GM18505 (cell line): ENCODE measurements around the gene KCNAB1.
"Not testable (repeated sequence)": the region's sequence is repeated elsewhere in the genome, so short reads cannot be mapped to it uniquely, and the experiment has no call there.

Source experiments
- ATAC-seq: cut with Tn5 transposase; IDR thresholded peaks from one replicate; pipeline ENCODE4 v1.9.1; 2021; ENCODE audit not compliant: unreplicated experiment
- POLR2A ChIP-seq: IDR thresholded peaks from 4 replicates; pipeline ENCODE4 v1.6.1; 2011; ENCODE audit warnings: borderline replicate concordance; ENCODE audit not compliant: insufficient read depth, insufficient read length; ENCODE audit errors: extremely low read depth

KCNAB1 gene

GRCh38 chr3:156209631-156210335, 89.4 kb downstream of the KCNAB1 start:
- ATAC-seq, result no peak
- TF ChIP-seq POLR2A, result no peak

GRCh38 chr3:156211583-156211982, 91.2 kb downstream of the KCNAB1 start:
- no peak for TF ChIP-seq POLR2A

GRCh38 chr3:156214676-156215075, 94.3 kb downstream of the KCNAB1 start:
- ATAC-seq, result no peak
- TF ChIP-seq POLR2A, result no peak

More at GRCh38 chr3:156211583-156211982, 91.2 kb downstream of the KCNAB1 start:
- ATAC-seq, result no peak

- TF ChIP-seq POLR2A, result no peak
- no peak for ATAC-seq
Observed at GRCh38 chr3:156215751-156216150, 95.4 kb downstream of the KCNAB1 start.

- no peak for ATAC-seq
- TF ChIP-seq POLR2A, result no peak
Observed at GRCh38 chr3:156216216-156216615, 95.8 kb downstream of the KCNAB1 start.

- no peak for ATAC-seq
- no peak for TF ChIP-seq POLR2A
Observed at GRCh38 chr3:156216852-156217251, 96.5 kb downstream of the KCNAB1 start.

DNA sequence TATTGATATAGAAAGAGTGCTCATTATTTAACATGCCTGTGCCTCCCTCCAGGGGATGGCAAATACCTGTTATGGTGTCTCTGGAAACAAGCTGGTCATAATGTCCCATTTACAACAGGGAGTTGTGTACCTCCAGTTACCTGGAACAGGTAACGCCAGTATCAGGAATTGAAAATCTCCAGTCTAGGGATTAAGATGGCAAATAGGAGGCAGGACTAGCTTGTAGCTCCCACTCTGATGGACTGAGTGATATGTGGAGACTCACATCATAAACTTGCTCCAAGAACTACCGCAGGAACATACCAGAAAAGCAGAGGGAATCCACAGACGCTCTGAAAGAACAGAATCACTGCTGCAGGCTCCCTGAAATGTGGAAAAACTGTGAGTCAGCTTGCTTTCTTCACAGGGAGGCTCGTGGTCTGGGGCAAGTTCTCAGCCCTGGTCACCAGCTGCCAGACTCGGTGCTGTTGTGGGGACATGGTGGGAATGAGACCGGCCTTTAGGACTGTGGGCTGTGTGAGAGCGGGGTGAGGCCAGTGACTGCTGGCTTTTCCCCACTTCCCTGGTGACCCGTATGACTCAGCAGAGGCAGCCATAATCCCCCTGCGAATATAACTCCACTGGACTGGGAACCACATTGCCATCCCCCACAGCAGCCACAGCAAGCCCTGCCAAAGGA, 97.4 kb downstream of the KCNAB1 start:
- no peak for ATAC-seq
- no peak for TF ChIP-seq POLR2A

DNA sequence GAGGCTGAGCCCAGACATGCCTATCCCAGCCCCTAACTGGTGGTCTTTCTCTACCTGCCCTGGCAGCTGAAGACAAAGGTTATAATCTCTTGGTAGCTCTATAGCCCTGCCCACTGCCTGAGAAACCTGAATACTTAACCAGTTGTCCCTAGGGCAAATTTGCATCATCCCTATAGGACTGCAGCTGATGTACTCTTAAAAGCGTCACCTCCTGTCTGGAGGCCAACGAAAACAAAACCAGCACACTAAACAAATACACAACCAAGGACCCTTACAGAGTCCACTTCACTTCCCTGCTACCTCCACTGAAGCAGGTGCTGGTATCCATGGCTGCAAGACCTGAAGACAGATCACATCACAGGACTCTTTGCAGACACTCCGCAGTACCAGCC, 98.0 kb downstream of the KCNAB1 start:
- TF ChIP-seq POLR2A, result no peak
- ATAC-seq, result no peak

GRCh38 chr3:156222381-156222780, 102.0 kb downstream of the KCNAB1 start:
- ATAC-seq, result not testable (repeated sequence)

GRCh38 chr3:156224046-156224445, 103.7 kb downstream of the KCNAB1 start:
- ATAC-seq, result not testable (repeated sequence)

DNA sequence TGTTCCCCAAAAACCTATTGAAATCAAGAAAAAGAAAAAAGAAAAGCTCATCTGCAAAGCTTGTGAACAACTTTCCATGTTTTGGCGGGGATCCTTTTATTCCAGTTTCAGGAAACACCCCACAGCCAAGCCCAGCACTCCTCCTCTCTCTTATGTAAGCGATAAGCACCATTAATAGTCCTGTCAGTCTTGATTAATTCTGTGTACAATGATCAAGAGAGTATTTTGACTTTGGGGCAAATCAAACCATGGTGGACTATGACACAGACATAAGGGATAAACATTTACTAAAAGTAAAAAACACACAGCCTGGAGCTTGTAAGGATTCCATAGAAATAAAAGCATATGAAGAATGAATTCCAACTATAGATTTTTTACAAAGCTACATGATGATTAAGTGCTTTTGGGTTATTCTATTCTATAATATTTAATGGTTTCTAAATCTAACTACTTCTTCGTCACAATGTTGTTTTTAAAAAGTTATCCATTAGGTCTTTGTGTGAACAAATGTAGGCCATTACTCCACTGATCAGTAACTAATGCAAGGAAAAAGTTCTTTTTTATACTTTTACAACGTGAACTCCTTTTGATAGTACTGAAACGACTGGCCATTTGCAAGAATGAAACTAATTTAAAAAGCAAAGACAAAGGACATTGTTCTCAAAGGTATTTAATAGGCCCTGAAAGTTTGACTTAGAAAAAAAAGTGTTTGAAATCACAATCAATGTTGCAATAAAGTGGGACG, 106.5 kb downstream of the KCNAB1 start:
- TF ChIP-seq POLR2A, result no peak
- ATAC-seq, result no peak

DNA sequence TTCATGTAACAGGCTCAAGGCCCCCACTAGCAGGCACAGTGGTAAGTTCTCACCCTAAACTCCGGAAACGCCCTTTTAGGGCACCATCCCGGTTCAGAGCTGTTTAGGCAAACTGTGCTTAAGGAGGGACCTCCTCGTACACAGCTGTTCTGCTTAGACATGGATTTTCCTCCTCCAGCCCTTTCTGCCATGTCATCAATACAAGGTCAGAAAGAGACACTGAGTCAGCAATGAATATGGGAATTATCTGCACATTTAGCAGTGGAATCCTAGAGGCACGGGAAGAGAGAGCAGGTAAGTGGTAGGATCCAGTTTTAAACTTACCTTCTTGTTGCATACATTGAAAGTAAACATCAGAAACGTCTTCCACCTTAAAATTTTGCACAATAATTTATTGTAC, 107.3 kb downstream of the KCNAB1 start:
- no peak for ATAC-seq
- no peak for TF ChIP-seq POLR2A

- TF ChIP-seq POLR2A, result no peak
- ATAC-seq, result no peak
Observed at GRCh38 chr3:156230278-156230900, 110.0 kb downstream of the KCNAB1 start.

DNA sequence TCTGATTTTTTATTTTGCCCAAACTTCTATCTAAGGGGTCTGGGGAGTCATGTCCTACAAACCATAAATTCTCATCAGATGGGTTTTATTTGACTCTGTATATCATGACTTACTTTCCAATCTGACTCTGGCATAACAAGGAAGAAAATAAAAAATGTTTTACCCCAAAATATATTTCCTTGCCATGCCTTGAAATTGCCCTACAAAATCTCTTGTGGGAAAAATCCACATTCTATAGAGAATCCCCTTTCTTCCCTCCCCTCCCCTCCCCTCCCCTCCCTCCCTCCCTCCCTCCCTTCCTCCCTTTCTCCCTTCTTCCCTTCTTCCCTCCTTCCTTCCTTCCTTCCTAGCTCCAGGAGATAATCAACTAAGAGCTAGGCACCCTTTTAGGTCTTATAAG, 110.8 kb downstream of the KCNAB1 start:
- not testable (repeated sequence) for ATAC-seq
